Dermis lymphatic vessel endothelial cell (primary cell): ENCODE measurements around the gene MTRR. TPM values are rescaled to one million over a fixed set of nuclear protein-coding genes. Genes with fewer than 3 reads are reported as not detected.

Experiments used
- total RNA-seq: library from RNA; depleted of rRNA; stranded (reverse); fragments of >200 nt; gene quantifications from 2 replicates; pipeline ENCODE4 v1.2.1, GENCODE V29; 2014

Gene MTRR
- total RNA-seq: 13.2 and 18.7 TPM in 2 replicates

DNA sequence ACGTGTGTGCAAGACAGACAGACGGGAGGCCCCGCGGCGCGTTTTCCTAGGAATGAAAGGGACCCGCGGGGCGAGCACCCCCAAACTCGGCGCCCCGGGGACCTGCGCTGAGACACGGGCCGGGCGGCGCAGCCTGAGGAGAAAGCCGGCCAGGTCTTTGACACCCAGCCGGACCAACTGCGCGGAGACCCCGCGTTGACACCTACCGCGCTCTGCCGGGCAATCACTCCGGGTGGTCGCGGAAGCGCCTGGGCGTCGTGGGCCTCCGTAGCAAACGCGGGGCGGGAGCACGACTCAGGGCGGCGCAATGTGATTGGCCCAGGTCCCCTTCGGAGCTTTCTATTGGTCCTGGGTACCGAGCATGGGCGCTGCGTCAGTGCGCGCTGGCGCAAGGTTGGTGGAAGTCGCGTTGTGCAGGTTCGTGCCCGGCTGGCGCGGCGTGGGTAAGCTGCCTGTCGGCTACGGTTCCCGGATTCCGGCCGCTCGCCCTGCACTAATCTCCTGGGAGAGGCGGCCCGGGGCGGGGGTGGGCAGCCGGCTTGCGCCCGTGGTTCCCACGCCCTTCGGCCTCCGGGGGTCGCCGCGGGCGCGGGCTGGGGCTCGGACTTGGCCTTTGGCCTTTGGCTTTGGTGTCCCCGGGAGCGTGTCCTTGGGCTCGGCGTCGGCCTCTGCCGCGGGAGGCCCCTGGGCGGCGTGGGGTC, at the start of gene MTRR, which contains the start of gene FASTKD3:
Gene MTRR (plus strand): TSS at position 376 of the 701 bp plus-strand sequence. CDS start 1,647 bp downstream, outside the sequence.
Gene FASTKD3 (minus strand): TSS at position 259 of the 701 bp plus-strand sequence. CDS start 948 bp downstream, outside the sequence.

DNA sequence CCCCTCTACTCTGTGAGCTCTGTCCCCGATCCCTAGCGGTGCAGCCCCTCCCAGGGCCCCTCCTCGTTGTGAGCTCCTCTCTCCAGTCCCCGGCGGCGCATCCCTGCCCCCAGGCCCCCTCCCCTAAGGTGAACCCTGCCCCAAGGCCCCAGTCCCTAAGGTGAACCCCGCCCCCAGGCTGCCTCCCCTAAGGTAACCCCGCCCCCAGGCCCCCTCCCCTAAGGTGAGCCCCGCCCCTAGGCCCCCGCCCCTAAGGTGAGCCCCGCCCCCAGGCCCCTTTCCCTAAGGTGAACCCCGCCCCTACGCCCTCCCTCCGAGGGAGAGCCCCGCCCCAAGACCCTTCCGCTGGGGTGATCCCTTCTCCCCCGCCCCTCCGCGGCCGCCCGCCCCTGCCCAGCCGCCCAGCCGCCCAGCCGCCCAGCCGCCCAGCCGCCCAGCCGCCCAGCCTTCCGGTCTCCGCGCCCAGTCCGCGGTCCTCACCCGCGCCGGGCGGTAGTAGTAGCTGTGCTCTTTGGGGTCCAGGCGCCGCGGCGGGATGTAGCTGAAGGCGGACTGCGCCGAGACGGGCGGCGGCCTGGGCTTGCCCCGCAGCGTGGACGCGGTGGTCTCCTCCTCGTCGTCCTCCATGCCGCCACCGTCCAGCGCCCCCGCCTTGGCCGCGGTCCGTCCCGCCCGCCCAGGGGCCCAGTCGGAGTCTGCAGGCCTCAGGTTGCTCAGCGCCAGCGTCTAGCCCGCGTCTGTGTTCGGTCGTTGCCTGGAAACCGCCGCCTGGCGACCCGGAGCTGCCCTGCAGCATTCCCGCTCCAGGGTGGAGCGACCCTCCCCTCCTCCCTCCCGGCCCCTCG, 18.3 kb upstream of the MTRR start, which contains the start of gene CFAP90:
Gene CFAP90 (minus strand): TSS at position 739 of the 845 bp plus-strand sequence. CDS start 112 bp downstream, at position 627.

Other genes starting within 250 kb of the MTRR start
- gene CFAP90, start 18.0 kb upstream of the MTRR start, total RNA-seq: not detected in 2 replicates
- gene FASTKD3, start 117 bp upstream of the MTRR start, total RNA-seq: 8.6 and 11.1 TPM in 2 replicates